Measurements from ENCODE around the gene PPP1CA. TPM values are rescaled to one million over a fixed set of nuclear protein-coding genes. Genes with fewer than 3 reads are reported as not detected.

PPP1CA gene
- total RNA-seq, 4 donors from 2014 or later = 164 to 216 (median 191) TPM

- intact Hi-C loops (cut with DNase I) = loop anchor here (5.0 to 10.0 kb wide), 2 partner anchors 74 to 116 kb away; partner anchors contain the start of genes CDK2AP2, PITPNM1 and TMEM134
- WGBS, 2 donors = 13 to 14% methylated on average over 15 of the region's 15 CpGs
Measured at GRCh38 chr11:67390947-67391303, 10.7 kb downstream of the PPP1CA start.

GRCh38 chr11:67389477-67389876 lies 12.2 kb downstream of the PPP1CA start:
- Histone ChIP-seq H3K4me3 (replicated peaks in 1 of 3) (no peak overlapping the region), H3K4me1 (peaks cover 11 to 31% of the 10 kb centered on the region in 2 donors), H3K27me3 (no peaks in the 10 kb centered on the region), H3K27ac (no peak overlapping the region), H3K36me3 (no peaks in the 10 kb centered on the region), H3K9me3 (no peaks in the 10 kb centered on the region)
- intact Hi-C loops (cut with DNase I) = no loop called here
- 64 to 71% methylated on average over 6 of the region's 6 CpGs for WGBS, 2 donors
- TF ChIP-seq POLR2A (IDR thresholded peaks at IDR 0.05) (no peak), CTCF (IDR thresholded peaks at IDR 0.05) (peak in 4 of 6 experiments; percentile 21 to 43 (median 36))
- DNase-seq = peak; percentile 49 to 53

More at GRCh38 chr11:67390947-67391303, 10.7 kb downstream of the PPP1CA start:
- H3K36me3 ChIP-seq = no peaks in the 10 kb centered on the region
- H3K27ac ChIP-seq = peak overlapping the region; percentile 7 to 79 (median 66)
- no peaks in the 10 kb centered on the region for H3K27me3 ChIP-seq
- H3K4me3 ChIP-seq (replicated peaks in 1 of 3) = peak overlapping the region; percentile 8 to 77 (median 65)
- H3K9me3 ChIP-seq = no peaks in the 10 kb centered on the region
- no peak for DNase-seq
- peaks cover 4 to 20% of the 10 kb centered on the region in 2 donors for H3K4me1 ChIP-seq
- TF ChIP-seq CTCF (IDR thresholded peaks at IDR 0.05) = no peak
- TF ChIP-seq POLR2A (IDR thresholded peaks at IDR 0.05) = no peak

GRCh38 chr11:67387518-67387917 lies 14.1 kb downstream of the PPP1CA start:
- no peak overlapping the region for H3K4me3 ChIP-seq (replicated peaks in 1 of 3)
- 65 to 66% methylated on average over 6 of the region's 6 CpGs for WGBS, 2 donors
- no peaks in the 10 kb centered on the region for H3K27me3 ChIP-seq
- H3K9me3 ChIP-seq = no peaks in the 10 kb centered on the region
- intact Hi-C loops (cut with DNase I) = no loop called here
- H3K36me3 ChIP-seq = no peaks in the 10 kb centered on the region
- TF ChIP-seq POLR2A (IDR thresholded peaks at IDR 0.05) = no peak
- no peak for TF ChIP-seq CTCF (IDR thresholded peaks at IDR 0.05)
- no peak for DNase-seq
- H3K27ac ChIP-seq = no peak overlapping the region
- H3K4me1 ChIP-seq = peaks cover 8 to 27% of the 10 kb centered on the region in 2 donors

- TF ChIP-seq POLR2A (IDR thresholded peaks at IDR 0.05) (no peak), CTCF (IDR thresholded peaks at IDR 0.05) (no peak)
- WGBS, 2 donors = 40% methylated on average over 9 of the region's 9 CpGs
- intact Hi-C loops (cut with DNase I) = no loop called here
- Histone ChIP-seq H3K36me3 (no peaks in the 10 kb centered on the region), H3K4me3 (replicated peaks in 1 of 3) (no peak overlapping the region), H3K27me3 (no peaks in the 10 kb centered on the region), H3K9me3 (no peaks in the 10 kb centered on the region), H3K27ac (no peak overlapping the region), H3K4me1 (peaks cover 6 to 28% of the 10 kb centered on the region in 2 donors)
- no peak for DNase-seq
Measured at GRCh38 chr11:67387069-67387468, 14.6 kb downstream of the PPP1CA start.

- Histone ChIP-seq H3K27ac (peak overlapping the region in 2 of 3 donors; percentile 9 to 12), H3K36me3 (no peaks in the 10 kb centered on the region), H3K4me1 (peaks cover 6 to 27% of the 10 kb centered on the region in 2 donors), H3K4me3 (replicated peaks in 1 of 3) (no peak overlapping the region), H3K9me3 (no peaks in the 10 kb centered on the region), H3K27me3 (no peaks in the 10 kb centered on the region)
- intact Hi-C loops (cut with DNase I) = loop anchor here (5.0 kb wide), 1 partner anchor 38 kb away; no protein-coding TSS in a partner anchor
- no peak for TF ChIP-seq CTCF (IDR thresholded peaks at IDR 0.05)
- TF ChIP-seq POLR2A (IDR thresholded peaks at IDR 0.05) = no peak
- peak; percentile 94 for DNase-seq
- 42 to 45% methylated on average over 3 of the region's 3 CpGs for WGBS, 2 donors
Measured at GRCh38 chr11:67384851-67385366, 16.7 kb downstream of the PPP1CA start.

Measured in thyroid gland (tissue), 4 donors.